GM20000 (cell line): ENCODE results near the gene H2AZ1.

Experiments
- DNase-seq: peaks from one replicate; pipeline ENCODE4 v3.0.0; 2012; ENCODE audit warnings: low spot score
- TF ChIP-seq, protein P1 (sequence below): IDR thresholded peaks from 2 replicates; pipeline ENCODE4 v1.5.1; 2012; ENCODE audit warnings: mild to moderate bottlenecking, control low read depth; ENCODE audit errors: extremely low read depth, missing control alignments

H2AZ1 gene

DNA sequence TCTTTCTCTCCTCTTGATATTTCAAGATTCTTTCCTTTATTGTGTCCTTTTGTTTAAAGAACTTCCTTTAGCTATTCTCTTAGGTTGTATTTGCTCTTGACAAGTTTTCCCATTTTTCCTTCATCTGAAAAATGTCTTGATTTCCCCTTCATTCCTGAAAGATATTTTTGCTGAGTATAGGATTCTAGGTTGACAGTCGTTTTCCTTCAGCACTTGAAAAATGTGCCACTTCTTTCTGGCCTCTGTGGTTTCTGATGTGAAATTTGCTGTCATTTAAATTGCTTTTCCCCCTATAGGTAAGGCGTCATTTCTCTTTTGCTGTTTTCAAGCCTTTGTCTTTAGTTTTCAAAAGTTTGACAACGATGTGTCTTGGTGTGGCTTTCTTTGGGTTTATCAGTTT, 32.5 kb downstream of the H2AZ1 start:
- TF ChIP-seq, protein P1, sequence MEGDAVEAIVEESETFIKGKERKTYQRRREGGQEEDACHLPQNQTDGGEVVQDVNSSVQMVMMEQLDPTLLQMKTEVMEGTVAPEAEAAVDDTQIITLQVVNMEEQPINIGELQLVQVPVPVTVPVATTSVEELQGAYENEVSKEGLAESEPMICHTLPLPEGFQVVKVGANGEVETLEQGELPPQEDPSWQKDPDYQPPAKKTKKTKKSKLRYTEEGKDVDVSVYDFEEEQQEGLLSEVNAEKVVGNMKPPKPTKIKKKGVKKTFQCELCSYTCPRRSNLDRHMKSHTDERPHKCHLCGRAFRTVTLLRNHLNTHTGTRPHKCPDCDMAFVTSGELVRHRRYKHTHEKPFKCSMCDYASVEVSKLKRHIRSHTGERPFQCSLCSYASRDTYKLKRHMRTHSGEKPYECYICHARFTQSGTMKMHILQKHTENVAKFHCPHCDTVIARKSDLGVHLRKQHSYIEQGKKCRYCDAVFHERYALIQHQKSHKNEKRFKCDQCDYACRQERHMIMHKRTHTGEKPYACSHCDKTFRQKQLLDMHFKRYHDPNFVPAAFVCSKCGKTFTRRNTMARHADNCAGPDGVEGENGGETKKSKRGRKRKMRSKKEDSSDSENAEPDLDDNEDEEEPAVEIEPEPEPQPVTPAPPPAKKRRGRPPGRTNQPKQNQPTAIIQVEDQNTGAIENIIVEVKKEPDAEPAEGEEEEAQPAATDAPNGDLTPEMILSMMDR: no peak
- DNase-seq: no peak

GRCh38 chr4:99915449-99915848, 34.6 kb downstream of the H2AZ1 start:
- TF ChIP-seq, protein P1: no peak

More at GRCh38 chr4:99915449-99915848, 34.6 kb downstream of the H2AZ1 start:
- no peak for DNase-seq
